Measurements from ENCODE around the gene OR10Z1. TPM values are rescaled to one million over a fixed set of nuclear protein-coding genes. Genes with fewer than 3 reads are reported as not detected.

OR10Z1 gene, protein sequence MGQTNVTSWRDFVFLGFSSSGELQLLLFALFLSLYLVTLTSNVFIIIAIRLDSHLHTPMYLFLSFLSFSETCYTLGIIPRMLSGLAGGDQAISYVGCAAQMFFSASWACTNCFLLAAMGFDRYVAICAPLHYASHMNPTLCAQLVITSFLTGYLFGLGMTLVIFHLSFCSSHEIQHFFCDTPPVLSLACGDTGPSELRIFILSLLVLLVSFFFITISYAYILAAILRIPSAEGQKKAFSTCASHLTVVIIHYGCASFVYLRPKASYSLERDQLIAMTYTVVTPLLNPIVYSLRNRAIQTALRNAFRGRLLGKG
- not detected in 2 replicates for total RNA-seq (2022)
- Bru-seq, nascent RNA = not detected
- not detected for BruChase-seq, experiment 1, labeled RNA remaining after a 2-hour chase
- BruChase-seq, experiment 2, labeled RNA remaining after a 6-hour chase = not detected
- long read RNA-seq = 0 reads

DNA sequence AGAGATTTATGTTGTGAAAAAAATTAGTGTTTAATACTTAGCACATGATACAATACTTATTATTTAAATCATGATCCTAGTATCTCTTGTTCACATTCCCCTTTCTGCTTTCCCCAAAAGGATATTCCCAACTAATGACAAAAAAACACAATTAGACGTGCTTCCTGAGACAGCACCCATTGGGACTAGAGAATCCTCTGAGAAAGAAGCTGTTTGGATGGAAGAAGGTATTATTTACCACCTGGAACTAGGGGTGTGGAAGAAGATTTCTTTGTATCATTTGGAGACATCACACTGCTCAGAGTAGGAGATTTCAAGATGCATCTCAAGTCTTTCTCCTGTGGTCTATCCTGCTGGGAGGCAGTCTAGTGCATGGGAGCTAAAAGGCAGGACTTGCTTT is at the start of gene OR10Z1:
OR10Z1 (plus strand) TSS at position 301 of the 400 bp plus-strand sequence. CDS start 1,171 bp downstream, outside the sequence.
- Histone ChIP-seq H3K27me3 (replicated peaks; ENCODE audit: control insufficient read depth, insufficient read depth, low read length) (no peaks in the 10 kb centered on the region), H3K4me1 (no peaks in the 10 kb centered on the region), H3K4me3 (ENCODE audit: low read depth, low read length) (no peak within 1 kb of the TSS), H3K9me3 (no peaks in the 10 kb centered on the region), H3K36me3 (ENCODE audit: control insufficient read depth, insufficient read depth, low read length) (no peaks in the 10 kb centered on the region)
- ChIA-PET POLR2A (no interaction called here), CTCF (no interaction called here)
- Mint-ChIP-seq H3K27ac (ENCODE audit: unreplicated experiment) (no peak within 1 kb of the TSS), H3K4me3 (ENCODE audit: unreplicated experiment) (no peak within 1 kb of the TSS), H3K36me3 (ENCODE audit: insufficient read depth, unreplicated experiment) (no peaks in the 10 kb centered on the region), H3K9me3 (ENCODE audit: unreplicated experiment) (no peaks in the 10 kb centered on the region), H3K27me3 (ENCODE audit: insufficient read depth, unreplicated experiment) (peaks cover 7% of the 10 kb centered on the region), H3K4me1 (ENCODE audit: low read depth, unreplicated experiment) (no peaks in the 10 kb centered on the region)
- no peak for TF ChIP-seq CTCF (IDR thresholded peaks at IDR 0.05; ENCODE audit: insufficient read depth in 1 of 2, low read depth in 1 of 2, low read length in 1 of 2, severe bottlenecking in 1 of 2, unreplicated experiment in 1 of 2)
- intact Hi-C loops (cut with micrococcal nuclease; ENCODE audit: unreplicated experiment) = no loop called here
- no peak for DNase-seq
- no TSS peak for BruUV-seq (replicated peaks)

DNA sequence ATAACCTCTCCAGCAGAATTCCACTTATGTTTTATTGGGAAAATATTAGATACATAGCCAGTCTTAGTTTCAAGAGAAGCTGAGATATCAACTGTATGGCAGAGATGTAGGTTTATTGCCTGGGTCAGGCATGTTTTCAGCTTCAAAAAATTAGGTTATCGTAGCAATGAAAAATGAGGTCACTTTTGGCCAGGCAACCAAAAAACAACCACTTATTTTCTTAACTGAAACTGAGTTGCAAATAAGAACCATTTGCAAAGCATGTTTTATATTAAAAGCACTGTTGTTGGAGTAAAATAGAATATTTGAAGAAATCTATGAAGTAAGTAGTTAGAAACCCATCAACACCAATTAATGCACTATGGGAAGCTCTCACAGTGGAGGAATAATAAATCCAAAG is 45.4 kb upstream of the OR10Z1 start:
- no peaks in the 10 kb centered on the region for H3K9me3 Mint-ChIP-seq (ENCODE audit: unreplicated experiment)
- DNase-seq = no peak
- Histone ChIP-seq H3K4me1 (no peaks in the 10 kb centered on the region), H3K9me3 (no peaks in the 10 kb centered on the region), H3K36me3 (ENCODE audit: control insufficient read depth, insufficient read depth, low read length) (no peaks in the 10 kb centered on the region), H3K27me3 (replicated peaks; ENCODE audit: control insufficient read depth, insufficient read depth, low read length) (no peaks in the 10 kb centered on the region), H3K4me3 (ENCODE audit: low read depth, low read length) (no peak overlapping the region)
- CTCF ChIA-PET = no interaction called here
- H3K36me3 Mint-ChIP-seq (ENCODE audit: insufficient read depth, unreplicated experiment) = no peaks in the 10 kb centered on the region
- no peak overlapping the region for H3K27ac Mint-ChIP-seq (ENCODE audit: unreplicated experiment)
- H3K27me3 Mint-ChIP-seq (ENCODE audit: insufficient read depth, unreplicated experiment) = no peaks in the 10 kb centered on the region
- H3K4me3 Mint-ChIP-seq (ENCODE audit: unreplicated experiment) = no peak overlapping the region
- no TSS peak for BruUV-seq (replicated peaks)
- TF ChIP-seq CTCF (IDR thresholded peaks at IDR 0.05; ENCODE audit: insufficient read depth in 1 of 2, low read depth in 1 of 2, low read length in 1 of 2, severe bottlenecking in 1 of 2, unreplicated experiment in 1 of 2) = no peak
- intact Hi-C loops (cut with micrococcal nuclease; ENCODE audit: unreplicated experiment) = no loop called here
- POLR2A ChIA-PET = no interaction called here
- no peaks in the 10 kb centered on the region for H3K4me1 Mint-ChIP-seq (ENCODE audit: low read depth, unreplicated experiment)

- TF ChIP-seq CTCF (IDR thresholded peaks at IDR 0.05; ENCODE audit: insufficient read depth in 1 of 2, low read depth in 1 of 2, low read length in 1 of 2, severe bottlenecking in 1 of 2, unreplicated experiment in 1 of 2) = no peak
- Mint-ChIP-seq H3K9me3 (ENCODE audit: unreplicated experiment) (no peaks in the 10 kb centered on the region), H3K36me3 (ENCODE audit: insufficient read depth, unreplicated experiment) (no peaks in the 10 kb centered on the region), H3K27ac (ENCODE audit: unreplicated experiment) (no peak overlapping the region), H3K27me3 (ENCODE audit: insufficient read depth, unreplicated experiment) (no peaks in the 10 kb centered on the region), H3K4me1 (ENCODE audit: low read depth, unreplicated experiment) (no peaks in the 10 kb centered on the region), H3K4me3 (ENCODE audit: unreplicated experiment) (no peak overlapping the region)
- ChIA-PET POLR2A (no interaction called here), CTCF (no interaction called here)
- Histone ChIP-seq H3K9me3 (no peaks in the 10 kb centered on the region), H3K36me3 (ENCODE audit: control insufficient read depth, insufficient read depth, low read length) (no peaks in the 10 kb centered on the region), H3K27me3 (replicated peaks; ENCODE audit: control insufficient read depth, insufficient read depth, low read length) (no peaks in the 10 kb centered on the region), H3K4me3 (ENCODE audit: low read depth, low read length) (no peak overlapping the region), H3K4me1 (no peaks in the 10 kb centered on the region)
- intact Hi-C loops (cut with micrococcal nuclease; ENCODE audit: unreplicated experiment) = no loop called here
- no TSS peak for BruUV-seq (replicated peaks)
- DNase-seq = no peak
These were observed 41.2 kb upstream of the OR10Z1 start for GRCh38 chr1:158563853-158564252.

Data from Caco-2 (cell line).